Bronchial epithelial cell (primary cell): ENCODE results near the gene BAIAP3. TPM values are rescaled to one million over a fixed set of nuclear protein-coding genes. Genes with fewer than 3 reads are reported as not detected.

Experiments used
- DNase-seq: peaks from one replicate; pipeline ENCODE4 v3.0.0-alpha.2; 2010; ENCODE audit warnings: low read depth
- FAIRE-seq: peaks from 2 replicates; lab custom pipeline; 2011; peaks lifted over from hg19 to GRCh38; lab: Jason Lieb, UNC
- H3K27me3 ChIP-seq: 2 replicates; pipeline ENCODE4 v1.5.1; 2011; ENCODE audit warnings: low read length; ENCODE audit not compliant: control insufficient read depth, insufficient read depth
- H3K36me3 ChIP-seq: 2 replicates; pipeline ENCODE4 v1.5.1; 2011; ENCODE audit warnings: low read length; ENCODE audit not compliant: control insufficient read depth, insufficient read depth
- H3K4me3 ChIP-seq: 2 replicates; pipeline ENCODE4 v1.5.1; 2011; ENCODE audit warnings: mild to moderate bottlenecking, low read depth, low read length, control low read depth
- total RNA-seq: library from RNA; depleted of rRNA; stranded (reverse); fragments of >200 nt; gene quantifications from 2 replicates; pipeline ENCODE4 v1.2.1, GENCODE V29; 2014
- TF ChIP-seq, protein P1 (sequence below): IDR thresholded peaks from 2 replicates; pipeline ENCODE4 v1.5.1; 2011; ENCODE audit warnings: mild to moderate bottlenecking, moderate library complexity, low read length, control low read depth, inconsistent platforms; ENCODE audit not compliant: insufficient read depth, severe bottlenecking

BAIAP3 gene
- total RNA-seq, 1 donor from 2014 or later: 0.26 TPM

DNA sequence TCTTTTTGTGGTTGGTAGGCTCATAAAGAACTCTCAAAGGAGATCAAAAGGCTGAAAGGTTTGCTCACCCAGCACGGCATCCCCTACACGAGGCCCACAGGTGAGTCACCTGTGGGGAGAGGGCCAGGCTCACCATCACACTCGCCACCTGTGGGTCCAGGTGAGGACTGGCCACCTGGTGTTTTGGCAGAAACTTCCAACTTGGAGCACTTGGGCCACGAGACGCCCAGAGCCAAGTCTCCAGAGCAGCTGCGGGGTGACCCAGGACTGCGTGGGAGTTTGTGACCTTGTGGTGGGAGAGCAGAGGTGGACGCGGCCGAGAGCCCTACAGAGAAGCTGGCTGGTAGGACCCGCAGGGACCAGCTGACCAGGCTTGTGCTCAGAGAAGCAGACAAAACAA lies 29.4 kb downstream of the BAIAP3 start:
- H3K27me3 ChIP-seq: no peaks in the 10 kb centered on the region
- H3K4me3 ChIP-seq: no peak overlapping the region
- DNase-seq: no peak
- H3K36me3 ChIP-seq: peaks cover 15% of the 10 kb centered on the region
- FAIRE-seq: no peak
- TF ChIP-seq, protein P1, sequence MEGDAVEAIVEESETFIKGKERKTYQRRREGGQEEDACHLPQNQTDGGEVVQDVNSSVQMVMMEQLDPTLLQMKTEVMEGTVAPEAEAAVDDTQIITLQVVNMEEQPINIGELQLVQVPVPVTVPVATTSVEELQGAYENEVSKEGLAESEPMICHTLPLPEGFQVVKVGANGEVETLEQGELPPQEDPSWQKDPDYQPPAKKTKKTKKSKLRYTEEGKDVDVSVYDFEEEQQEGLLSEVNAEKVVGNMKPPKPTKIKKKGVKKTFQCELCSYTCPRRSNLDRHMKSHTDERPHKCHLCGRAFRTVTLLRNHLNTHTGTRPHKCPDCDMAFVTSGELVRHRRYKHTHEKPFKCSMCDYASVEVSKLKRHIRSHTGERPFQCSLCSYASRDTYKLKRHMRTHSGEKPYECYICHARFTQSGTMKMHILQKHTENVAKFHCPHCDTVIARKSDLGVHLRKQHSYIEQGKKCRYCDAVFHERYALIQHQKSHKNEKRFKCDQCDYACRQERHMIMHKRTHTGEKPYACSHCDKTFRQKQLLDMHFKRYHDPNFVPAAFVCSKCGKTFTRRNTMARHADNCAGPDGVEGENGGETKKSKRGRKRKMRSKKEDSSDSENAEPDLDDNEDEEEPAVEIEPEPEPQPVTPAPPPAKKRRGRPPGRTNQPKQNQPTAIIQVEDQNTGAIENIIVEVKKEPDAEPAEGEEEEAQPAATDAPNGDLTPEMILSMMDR: no peak

GRCh38 chr16:1363501-1364041 lies 30.1 kb downstream of the BAIAP3 start:
- TF ChIP-seq, protein P1: peak; percentile 92
- FAIRE-seq (no peak), DNase-seq (peak; percentile 23)
- no peak overlapping the region for H3K4me3 ChIP-seq
- peaks cover 14% of the 10 kb centered on the region for H3K36me3 ChIP-seq
- no peaks in the 10 kb centered on the region for H3K27me3 ChIP-seq

DNA sequence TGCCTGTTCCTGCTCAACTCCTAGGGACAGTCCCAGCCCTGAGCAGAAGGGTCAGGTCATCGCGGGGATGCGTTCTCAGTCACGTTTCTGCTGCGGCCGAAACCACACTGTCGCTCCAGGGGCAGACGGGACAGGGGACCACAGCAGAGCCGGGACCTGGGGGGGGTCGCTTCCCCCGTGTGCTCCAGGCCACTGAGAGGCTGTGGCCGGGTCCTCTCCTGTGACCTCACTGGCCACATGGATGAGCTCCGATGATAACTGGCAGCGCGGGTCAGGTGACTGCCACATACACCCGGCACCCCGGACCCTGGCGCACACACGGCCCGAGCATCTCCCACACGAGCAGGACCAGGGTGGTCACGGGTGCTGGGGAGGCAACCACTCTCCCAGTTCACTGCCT lies 31.1 kb downstream of the BAIAP3 start:
- FAIRE-seq (no peak), DNase-seq (no peak)
- Histone ChIP-seq H3K4me3 (no peak overlapping the region), H3K27me3 (no peaks in the 10 kb centered on the region), H3K36me3 (peaks cover 14% of the 10 kb centered on the region)
- TF ChIP-seq, protein P1: no peak

DNA sequence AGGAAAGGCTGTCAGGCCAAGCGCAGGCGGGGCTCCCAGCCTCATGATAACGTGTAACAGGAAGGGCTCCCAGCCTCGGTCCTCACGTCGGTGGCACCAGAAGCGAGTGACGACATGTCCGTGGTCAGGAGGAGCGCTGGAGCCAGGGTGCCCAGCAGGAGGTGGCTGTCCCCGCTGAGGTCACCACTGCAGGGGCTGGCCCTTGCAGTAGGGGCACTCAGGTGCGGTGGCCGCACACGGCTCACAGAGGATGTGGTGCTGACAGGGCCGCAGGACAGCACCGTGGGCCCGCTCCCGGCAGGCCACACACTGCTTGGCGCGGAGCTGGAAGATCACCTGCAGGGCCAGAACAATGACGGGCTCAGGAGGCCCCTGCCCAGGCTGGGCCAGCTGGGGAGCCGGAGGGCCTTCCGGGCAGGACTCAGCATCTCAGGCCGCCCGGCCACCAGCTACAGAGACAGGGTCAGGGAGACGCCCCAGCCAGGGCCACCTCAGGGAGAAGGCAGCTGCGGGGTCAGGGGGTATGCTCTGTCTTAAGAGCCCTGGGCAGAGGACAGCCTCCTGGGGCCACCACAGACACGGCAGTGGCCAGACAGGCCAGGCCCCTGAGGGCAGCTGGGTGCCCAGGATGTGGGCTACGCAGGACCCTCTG lies 32.7 kb downstream of the BAIAP3 start:
- no peaks in the 10 kb centered on the region for H3K27me3 ChIP-seq
- no peak for DNase-seq
- TF ChIP-seq, protein P1: no peak
- FAIRE-seq: no peak
- H3K4me3 ChIP-seq: no peak overlapping the region
- H3K36me3 ChIP-seq: peaks cover 12% of the 10 kb centered on the region

DNA sequence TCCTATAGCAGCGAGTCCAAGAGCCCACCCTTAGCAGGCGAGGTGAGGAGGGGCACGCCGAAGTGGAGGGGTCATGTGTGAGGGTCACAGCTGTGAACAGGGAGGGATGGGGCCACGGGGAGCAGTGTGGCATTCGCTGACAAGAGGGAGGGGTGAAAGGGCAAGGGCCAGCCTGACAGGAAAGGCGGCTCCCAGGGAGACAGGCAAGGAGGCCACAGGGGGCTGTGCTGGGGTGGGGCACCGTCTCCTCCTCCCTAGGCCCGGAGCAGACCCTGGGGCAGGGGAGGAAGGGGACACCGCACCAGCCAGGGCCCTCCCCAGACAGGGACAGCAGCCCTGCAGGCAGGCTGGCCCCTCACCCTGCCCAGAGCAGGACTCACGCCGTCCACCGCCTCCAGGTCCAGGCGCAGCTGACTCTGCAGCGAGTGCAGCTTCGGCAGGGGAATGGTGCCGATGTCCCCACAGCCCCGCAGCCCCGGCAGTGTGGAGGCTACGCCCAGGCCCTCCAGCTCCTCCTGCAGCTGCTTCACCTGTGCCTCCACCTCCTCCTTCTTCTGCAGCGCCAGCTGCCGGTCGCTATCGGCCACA lies 33.4 kb downstream of the BAIAP3 start:
- DNase-seq (no peak), FAIRE-seq (no peak)
- Histone ChIP-seq H3K27me3 (no peaks in the 10 kb centered on the region), H3K4me3 (no peak overlapping the region), H3K36me3 (peaks cover 11% of the 10 kb centered on the region)
- TF ChIP-seq, protein P1: no peak
